SJCRH30 (cell line): Measurements from ENCODE around the gene TEAD4. TPM values are rescaled to one million over a fixed set of nuclear protein-coding genes. Genes with fewer than 3 reads are reported as not detected.

Experiments used
- DNase-seq, 2 experiments: peaks; one replicate each; pipeline ENCODE4 v3.0.0-alpha.2; 2015 to 2020
- H3K27ac ChIP-seq: fragments of 250-450 bp; sonication (Bioruptor Pico); 2 replicates; pipeline ENCODE4 v1.5.1; 2020; ENCODE audit warnings: mild to moderate bottlenecking, moderate library complexity
- H3K27me3 ChIP-seq: fragments of 250-450 bp; sonication (Bioruptor Pico); 2 replicates; pipeline ENCODE4 v1.5.1; 2020; ENCODE audit warnings: mild to moderate bottlenecking, moderate library complexity
- H3K36me3 ChIP-seq: fragments of 250-450 bp; sonication (Bioruptor Pico); 2 replicates; pipeline ENCODE4 v1.5.1; 2020; ENCODE audit warnings: mild to moderate bottlenecking, moderate library complexity
- H3K4me1 ChIP-seq: fragments of 250-450 bp; sonication (Bioruptor Pico); 2 replicates; pipeline ENCODE4 v1.5.1; 2020; ENCODE audit warnings: mild to moderate bottlenecking, moderate library complexity
- H3K4me3 ChIP-seq: fragments of 250-450 bp; sonication (Bioruptor Pico); 2 replicates; pipeline ENCODE4 v1.5.1; 2020; ENCODE audit warnings: mild to moderate bottlenecking, moderate library complexity
- H3K9me3 ChIP-seq: fragments of 250-450 bp; sonication (Bioruptor Pico); replicated peaks from 2 replicates; pipeline ENCODE4 v1.5.1; 2020; ENCODE audit warnings: mild to moderate bottlenecking, moderate library complexity
- total RNA-seq: library from RNA; depleted of rRNA; stranded (reverse); fragments of >200 nt; shearing (Covaris generic); gene quantifications from 2 replicates; pipeline ENCODE4 v1.2.3, GENCODE V29; 2014

Gene TEAD4
- total RNA-seq, 1 experiment from 2014 or later, result 58.2 TPM

- Histone ChIP-seq H3K27ac (no peak overlapping the region), H3K4me1 (peaks cover 4% of the 10 kb centered on the region; the same call in 1 of the 2 replicates), H3K4me3 (no peak overlapping the region), H3K9me3 (no peaks in the 10 kb centered on the region), H3K27me3 (no peaks in the 10 kb centered on the region), H3K36me3 (peaks cover 23% of the 10 kb centered on the region)
- DNase-seq, result peak; percentile 36 to 48
Observed at GRCh38 chr12:2974560-2974971, 15.4 kb downstream of the TEAD4 start.

- Histone ChIP-seq H3K4me3 (no peak overlapping the region), H3K27ac (no peak overlapping the region), H3K27me3 (no peaks in the 10 kb centered on the region), H3K36me3 (peaks cover 21% of the 10 kb centered on the region), H3K9me3 (no peaks in the 10 kb centered on the region), H3K4me1 (peaks cover 4% of the 10 kb centered on the region; the same call in 1 of the 2 replicates)
- peak in 1 of 2 experiments; percentile 26 for DNase-seq
Observed at GRCh38 chr12:2976581-2976996, 17.4 kb downstream of the TEAD4 start.

GRCh38 chr12:2977776-2978175 lies 18.6 kb downstream of the TEAD4 start:
- Histone ChIP-seq H3K27ac (no peak overlapping the region), H3K36me3 (peaks cover 25% of the 10 kb centered on the region), H3K4me1 (peaks cover 4% of the 10 kb centered on the region; the same call in 1 of the 2 replicates), H3K4me3 (no peak overlapping the region), H3K9me3 (no peaks in the 10 kb centered on the region), H3K27me3 (no peaks in the 10 kb centered on the region)
- no peak for DNase-seq

GRCh38 chr12:2979806-2980205 lies 20.6 kb downstream of the TEAD4 start:
- Histone ChIP-seq H3K9me3 (no peaks in the 10 kb centered on the region), H3K4me1 (peaks cover 1% of the 10 kb centered on the region; the same call in 1 of the 2 replicates), H3K27me3 (no peaks in the 10 kb centered on the region), H3K36me3 (peaks cover 32% of the 10 kb centered on the region), H3K27ac (no peak overlapping the region), H3K4me3 (no peak overlapping the region)
- no peak for DNase-seq

GRCh38 chr12:2980630-2981029 lies 21.4 kb downstream of the TEAD4 start:
- Histone ChIP-seq H3K4me1 (no peaks in the 10 kb centered on the region), H3K9me3 (no peaks in the 10 kb centered on the region), H3K36me3 (peaks cover 35% of the 10 kb centered on the region), H3K27me3 (no peaks in the 10 kb centered on the region), H3K4me3 (no peak overlapping the region), H3K27ac (no peak overlapping the region)
- no peak for DNase-seq

GRCh38 chr12:2982361-2982760 lies 23.2 kb downstream of the TEAD4 start:
- H3K4me3 ChIP-seq, result no peak overlapping the region
- no peaks in the 10 kb centered on the region for H3K4me1 ChIP-seq
- H3K9me3 ChIP-seq, result 0 out of 2 replicates have a peak, but pooled peaks cover 4% of the 10 kb centered on the region
- H3K27me3 ChIP-seq, result no peaks in the 10 kb centered on the region
- peaks cover 50% of the 10 kb centered on the region for H3K36me3 ChIP-seq
- H3K27ac ChIP-seq, result no peak overlapping the region
- no peak for DNase-seq

- Histone ChIP-seq H3K4me3 (no peak overlapping the region), H3K4me1 (no peaks in the 10 kb centered on the region), H3K27ac (no peak overlapping the region), H3K27me3 (no peaks in the 10 kb centered on the region), H3K36me3 (peaks cover 42% of the 10 kb centered on the region), H3K9me3 (0 out of 2 replicates have a peak, but pooled peaks cover 4% of the 10 kb centered on the region)
- no peak for DNase-seq
Observed at GRCh38 chr12:2984249-2984648, 25.1 kb downstream of the TEAD4 start.

- Histone ChIP-seq H3K36me3 (peaks cover 40% of the 10 kb centered on the region), H3K27me3 (no peaks in the 10 kb centered on the region), H3K4me1 (no peaks in the 10 kb centered on the region), H3K27ac (no peak overlapping the region), H3K4me3 (no peak overlapping the region), H3K9me3 (0 out of 2 replicates have a peak, but pooled peaks cover 4% of the 10 kb centered on the region)
- DNase-seq, result no peak
Observed at GRCh38 chr12:2984698-2985097, 25.5 kb downstream of the TEAD4 start.

- no peak overlapping the region for H3K27ac ChIP-seq
- H3K4me1 ChIP-seq, result no peaks in the 10 kb centered on the region
- H3K36me3 ChIP-seq, result peaks cover 37% of the 10 kb centered on the region
- H3K4me3 ChIP-seq, result no peak overlapping the region
- DNase-seq, result no peak
- 0 out of 2 replicates have a peak, but pooled peaks cover 4% of the 10 kb centered on the region for H3K9me3 ChIP-seq
- no peaks in the 10 kb centered on the region for H3K27me3 ChIP-seq
Observed at GRCh38 chr12:2986876-2987275, 27.7 kb downstream of the TEAD4 start.

GRCh38 chr12:2988494-2988893 lies 29.3 kb downstream of the TEAD4 start:
- peaks cover 27% of the 10 kb centered on the region for H3K36me3 ChIP-seq
- no peak overlapping the region for H3K27ac ChIP-seq

GRCh38 chr12:2992724-2993123 lies 33.5 kb downstream of the TEAD4 start:
- H3K27me3 ChIP-seq, result no peaks in the 10 kb centered on the region
- H3K27ac ChIP-seq, result no peak overlapping the region
- H3K9me3 ChIP-seq, result no peaks in the 10 kb centered on the region
- no peaks in the 10 kb centered on the region for H3K4me1 ChIP-seq
- peaks cover 23% of the 10 kb centered on the region for H3K36me3 ChIP-seq
- no peak overlapping the region for H3K4me3 ChIP-seq
- no peak for DNase-seq

More at GRCh38 chr12:2988494-2988893, 29.3 kb downstream of the TEAD4 start:
- Histone ChIP-seq H3K9me3 (0 out of 2 replicates have a peak, but pooled peaks cover 4% of the 10 kb centered on the region), H3K4me3 (no peak overlapping the region), H3K27me3 (no peaks in the 10 kb centered on the region), H3K4me1 (no peaks in the 10 kb centered on the region)
- DNase-seq, result no peak

GRCh38 chr12:2997989-2998670 lies 38.9 kb downstream of the TEAD4 start:
- Histone ChIP-seq H3K4me3 (no peak overlapping the region), H3K27me3 (no peaks in the 10 kb centered on the region), H3K9me3 (no peaks in the 10 kb centered on the region), H3K4me1 (peaks cover 32% of the 10 kb centered on the region), H3K27ac (peak overlapping the region; percentile 0; the same call in 1 of the 2 replicates), H3K36me3 (peaks cover 27% of the 10 kb centered on the region)
- DNase-seq, result no peak

- peak; percentile 81 to 84 for DNase-seq
- H3K4me1 ChIP-seq, result peaks cover 39% of the 10 kb centered on the region
- peaks cover 24% of the 10 kb centered on the region for H3K36me3 ChIP-seq
- H3K4me3 ChIP-seq, result no peak overlapping the region
- H3K27me3 ChIP-seq, result no peaks in the 10 kb centered on the region
- H3K9me3 ChIP-seq, result no peaks in the 10 kb centered on the region
- H3K27ac ChIP-seq, result peak overlapping the region; percentile 29; the same call in 1 of the 2 replicates
Observed at GRCh38 chr12:2998789-2999264, 39.6 kb downstream of the TEAD4 start.

GRCh38 chr12:2999265-2999841 lies 40.2 kb downstream of the TEAD4 start:
- Histone ChIP-seq H3K4me1 (peaks cover 44% of the 10 kb centered on the region), H3K36me3 (peaks cover 22% of the 10 kb centered on the region), H3K27ac (peak overlapping the region; percentile 29; the same call in 1 of the 2 replicates), H3K27me3 (no peaks in the 10 kb centered on the region), H3K4me3 (no peak overlapping the region), H3K9me3 (no peaks in the 10 kb centered on the region)
- no peak for DNase-seq

GRCh38 chr12:3000548-3001275 lies 41.5 kb downstream of the TEAD4 start:
- no peaks in the 10 kb centered on the region for H3K27me3 ChIP-seq
- no peak overlapping the region for H3K27ac ChIP-seq
- H3K36me3 ChIP-seq, result peaks cover 18% of the 10 kb centered on the region
- H3K9me3 ChIP-seq, result no peaks in the 10 kb centered on the region
- H3K4me3 ChIP-seq, result no peak overlapping the region
- peaks cover 51% of the 10 kb centered on the region for H3K4me1 ChIP-seq
- peak in 1 of 2 experiments; percentile 48 for DNase-seq
